ENCODE data around the gene TUBA1B.

Gene TUBA1B

GRCh38 chr12:49092816-49093406, 38.3 kb downstream of the TUBA1B start:
- no peak overlapping the region for H3K4me2 ChIP-seq (ENCODE audit: low read length)
- TF ChIP-seq, protein P1, sequence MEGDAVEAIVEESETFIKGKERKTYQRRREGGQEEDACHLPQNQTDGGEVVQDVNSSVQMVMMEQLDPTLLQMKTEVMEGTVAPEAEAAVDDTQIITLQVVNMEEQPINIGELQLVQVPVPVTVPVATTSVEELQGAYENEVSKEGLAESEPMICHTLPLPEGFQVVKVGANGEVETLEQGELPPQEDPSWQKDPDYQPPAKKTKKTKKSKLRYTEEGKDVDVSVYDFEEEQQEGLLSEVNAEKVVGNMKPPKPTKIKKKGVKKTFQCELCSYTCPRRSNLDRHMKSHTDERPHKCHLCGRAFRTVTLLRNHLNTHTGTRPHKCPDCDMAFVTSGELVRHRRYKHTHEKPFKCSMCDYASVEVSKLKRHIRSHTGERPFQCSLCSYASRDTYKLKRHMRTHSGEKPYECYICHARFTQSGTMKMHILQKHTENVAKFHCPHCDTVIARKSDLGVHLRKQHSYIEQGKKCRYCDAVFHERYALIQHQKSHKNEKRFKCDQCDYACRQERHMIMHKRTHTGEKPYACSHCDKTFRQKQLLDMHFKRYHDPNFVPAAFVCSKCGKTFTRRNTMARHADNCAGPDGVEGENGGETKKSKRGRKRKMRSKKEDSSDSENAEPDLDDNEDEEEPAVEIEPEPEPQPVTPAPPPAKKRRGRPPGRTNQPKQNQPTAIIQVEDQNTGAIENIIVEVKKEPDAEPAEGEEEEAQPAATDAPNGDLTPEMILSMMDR (IDR thresholded peaks at IDR 0.05): no peak
- H3K27ac ChIP-seq: no peak overlapping the region
- H3K36me3 ChIP-seq (ENCODE audit: control insufficient read depth, insufficient read depth, low read length): no peaks in the 10 kb centered on the region
- H3K4me1 ChIP-seq: peaks cover 13% of the 10 kb centered on the region
- H3K27me3 ChIP-seq (ENCODE audit: control insufficient read depth, insufficient read depth, low read length): peaks cover 27% of the 10 kb centered on the region
- H2AFZ ChIP-seq: no peak overlapping the region
- H3K9me3 ChIP-seq (ENCODE audit: control insufficient read depth, low read length): no peaks in the 10 kb centered on the region
- H3K4me3 ChIP-seq (ENCODE audit: low read depth, low read length): no peak overlapping the region
- no peaks in the 10 kb centered on the region for H3K79me2 ChIP-seq
- no peak overlapping the region for H3K9ac ChIP-seq

DNA sequence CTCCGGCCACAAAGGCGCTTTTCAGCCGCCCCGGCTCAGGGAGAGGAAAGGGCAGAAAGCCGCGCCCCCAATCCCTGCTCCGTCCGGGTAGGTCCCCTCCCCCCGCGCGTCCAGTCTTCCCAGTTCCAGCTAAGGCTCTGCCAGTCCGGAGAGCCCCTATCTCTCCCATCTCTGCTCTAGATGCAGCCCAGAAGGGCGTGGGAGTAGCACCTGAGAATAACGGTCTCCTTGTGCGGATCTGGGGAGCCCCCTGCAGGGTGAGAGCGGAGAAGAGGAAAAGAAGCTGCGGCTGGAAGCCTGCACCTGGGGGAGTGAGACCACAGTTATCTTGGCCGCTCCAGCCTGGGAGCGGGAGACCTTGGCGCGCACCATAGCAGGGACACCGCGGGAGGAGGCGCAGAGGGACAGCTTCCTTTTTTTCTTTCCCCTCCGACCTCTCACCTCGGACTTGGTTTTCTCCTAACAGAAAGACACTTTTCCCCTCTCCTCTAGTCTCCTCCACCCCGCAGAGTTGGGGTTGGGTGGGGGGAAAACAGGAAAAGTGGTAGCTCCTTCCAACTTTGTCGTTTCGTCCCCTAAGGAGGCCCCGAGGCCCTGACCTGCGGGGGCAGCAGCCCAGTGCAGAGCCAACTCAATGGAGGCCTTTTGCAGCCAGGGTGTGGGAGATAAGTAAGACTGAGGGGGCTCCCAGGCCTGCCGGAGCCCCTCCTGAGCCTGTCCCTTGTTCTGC, 38.9 kb downstream of the TUBA1B start:
- H3K4me3 ChIP-seq (ENCODE audit: low read depth, low read length): no peak overlapping the region

GRCh38 chr12:49091836-49092085, 39.4 kb downstream of the TUBA1B start:
- Histone ChIP-seq H3K4me1 (peaks cover 13% of the 10 kb centered on the region), H3K4me2 (ENCODE audit: low read length) (peak overlapping the region; percentile 43), H3K9me3 (ENCODE audit: control insufficient read depth, low read length) (no peaks in the 10 kb centered on the region), H2AFZ (peak overlapping the region; percentile 12), H3K27ac (no peak overlapping the region), H3K79me2 (no peaks in the 10 kb centered on the region), H3K4me3 (ENCODE audit: low read depth, low read length) (no peak overlapping the region), H3K36me3 (ENCODE audit: control insufficient read depth, insufficient read depth, low read length) (no peaks in the 10 kb centered on the region), H3K9ac (no peak overlapping the region), H3K27me3 (ENCODE audit: control insufficient read depth, insufficient read depth, low read length) (peaks cover 27% of the 10 kb centered on the region)
- TF ChIP-seq, protein P1 (IDR thresholded peaks at IDR 0.05): no peak

More for the DNA sequence above, 38.9 kb downstream of the TUBA1B start:
- no peaks in the 10 kb centered on the region for H3K36me3 ChIP-seq (ENCODE audit: control insufficient read depth, insufficient read depth, low read length)
- H3K4me1 ChIP-seq: peaks cover 13% of the 10 kb centered on the region
- no peak overlapping the region for H3K9ac ChIP-seq
- H3K27me3 ChIP-seq (ENCODE audit: control insufficient read depth, insufficient read depth, low read length): peaks cover 27% of the 10 kb centered on the region
- no peak overlapping the region for H3K27ac ChIP-seq
- no peaks in the 10 kb centered on the region for H3K9me3 ChIP-seq (ENCODE audit: control insufficient read depth, low read length)
- peak overlapping the region; percentile 12 for H2AFZ ChIP-seq
- H3K79me2 ChIP-seq: no peaks in the 10 kb centered on the region
- TF ChIP-seq, protein P1 (IDR thresholded peaks at IDR 0.05): peak; percentile 21
- peak overlapping the region; percentile 43 for H3K4me2 ChIP-seq (ENCODE audit: low read length)

- H3K27me3 ChIP-seq (ENCODE audit: control insufficient read depth, insufficient read depth, low read length): peaks cover 27% of the 10 kb centered on the region
- H3K27ac ChIP-seq: no peak overlapping the region
- H3K9ac ChIP-seq: no peak overlapping the region
- peak overlapping the region; percentile 43 for H3K4me2 ChIP-seq (ENCODE audit: low read length)
- H3K79me2 ChIP-seq: no peaks in the 10 kb centered on the region
- no peak overlapping the region for H2AFZ ChIP-seq
- no peak overlapping the region for H3K4me3 ChIP-seq (ENCODE audit: low read depth, low read length)
- TF ChIP-seq, protein P1 (IDR thresholded peaks at IDR 0.05): no peak
- no peaks in the 10 kb centered on the region for H3K9me3 ChIP-seq (ENCODE audit: control insufficient read depth, low read length)
- no peaks in the 10 kb centered on the region for H3K36me3 ChIP-seq (ENCODE audit: control insufficient read depth, insufficient read depth, low read length)
- H3K4me1 ChIP-seq: peaks cover 13% of the 10 kb centered on the region
Observed at GRCh38 chr12:49091056-49091835, 39.9 kb downstream of the TUBA1B start.

All from parathyroid adenoma (tissue), 2 donors.